GM18502 (cell line): ENCODE measurements around the gene AFAP1L2.
"Not testable (repeated sequence)": the region's sequence is repeated elsewhere in the genome, so short reads cannot be mapped to it uniquely, and the experiment has no call there.

Source experiments
- ATAC-seq: cut with Tn5 transposase; IDR thresholded peaks from one replicate; pipeline ENCODE4 v1.9.1; 2021; ENCODE audit warnings: mild to moderate bottlenecking; ENCODE audit not compliant: unreplicated experiment, poor library complexity

AFAP1L2 gene

DNA sequence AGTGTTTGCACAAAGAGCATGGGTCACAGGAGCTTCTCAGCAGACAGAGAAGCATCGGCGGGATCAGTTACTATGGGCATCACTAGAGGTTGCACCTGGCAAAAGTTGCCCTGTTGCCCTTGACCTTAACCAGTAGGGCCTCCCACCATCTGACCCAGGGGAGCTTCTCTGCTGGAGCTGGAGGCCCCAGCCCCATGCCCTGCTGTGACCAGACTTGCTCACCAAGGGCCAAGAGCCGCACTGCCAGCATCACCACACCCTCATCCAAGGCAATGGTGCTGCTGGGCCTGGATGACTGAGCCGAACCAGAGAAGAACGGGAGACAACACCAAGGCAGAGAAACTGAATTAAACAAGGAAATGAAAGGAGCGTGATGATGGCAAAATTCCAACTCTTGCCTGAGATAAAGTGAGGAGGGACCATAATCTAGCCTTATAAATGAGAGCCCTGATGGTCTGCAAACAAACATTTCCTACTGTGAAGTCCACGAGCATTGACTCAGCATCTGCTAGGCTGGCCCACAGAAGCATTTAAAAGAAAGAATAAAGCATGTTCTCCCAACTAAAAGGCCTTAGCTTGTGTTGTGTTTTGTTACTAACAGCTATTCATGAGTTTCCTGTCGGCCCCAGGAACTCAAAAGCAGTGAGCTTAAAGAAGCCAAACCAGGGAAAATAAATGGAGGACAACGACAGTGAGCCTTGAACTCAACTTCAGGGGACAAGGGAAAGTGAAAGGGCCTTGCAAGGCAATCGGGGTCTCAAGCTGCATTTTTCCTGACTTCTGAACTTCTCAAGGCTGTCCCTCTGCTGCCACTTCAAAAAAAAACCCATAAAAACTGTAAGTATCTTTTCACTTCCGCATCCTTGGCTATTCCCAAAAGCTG lies 60.4 kb downstream of the AFAP1L2 start:
- no peak for ATAC-seq

DNA sequence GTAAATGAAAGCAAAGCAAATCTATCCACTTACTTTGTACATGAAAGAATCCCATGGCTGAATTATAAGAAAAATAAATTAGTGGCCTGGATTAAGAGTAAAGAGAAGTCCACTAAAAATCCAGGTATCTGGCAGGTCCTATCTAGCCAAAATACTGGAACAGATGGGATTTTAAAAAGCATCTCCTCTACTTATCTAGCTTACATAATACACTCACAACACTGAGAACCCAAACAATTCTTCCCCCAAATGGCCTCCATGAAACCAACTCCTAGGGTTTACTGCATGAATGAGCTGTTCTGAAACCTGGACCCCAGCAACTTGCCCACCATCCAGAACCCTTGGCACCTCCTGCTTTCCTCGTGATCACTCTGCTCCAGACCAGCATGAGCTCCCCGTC lies 61.3 kb downstream of the AFAP1L2 start:
- no peak for ATAC-seq

DNA sequence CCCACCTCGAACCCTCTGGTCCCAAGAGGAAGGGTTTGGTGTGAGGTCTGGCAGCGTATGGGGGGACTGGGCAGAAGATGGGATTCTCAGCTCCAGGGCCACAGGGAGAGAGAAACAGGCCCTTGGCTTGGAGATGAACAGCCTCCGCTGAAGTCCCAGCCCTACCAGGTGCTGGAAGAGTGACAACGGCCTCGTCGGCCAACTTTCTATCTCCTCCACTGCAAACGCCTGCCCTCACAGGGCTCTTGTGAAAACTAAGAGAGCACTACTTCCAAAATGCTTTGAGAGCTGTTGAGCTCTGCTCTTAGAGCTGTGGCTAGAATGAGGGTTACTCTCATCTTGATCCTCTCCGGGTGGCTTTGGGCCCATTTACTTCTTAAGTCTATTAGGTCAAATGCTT lies 63.5 kb downstream of the AFAP1L2 start:
- no peak for ATAC-seq

DNA sequence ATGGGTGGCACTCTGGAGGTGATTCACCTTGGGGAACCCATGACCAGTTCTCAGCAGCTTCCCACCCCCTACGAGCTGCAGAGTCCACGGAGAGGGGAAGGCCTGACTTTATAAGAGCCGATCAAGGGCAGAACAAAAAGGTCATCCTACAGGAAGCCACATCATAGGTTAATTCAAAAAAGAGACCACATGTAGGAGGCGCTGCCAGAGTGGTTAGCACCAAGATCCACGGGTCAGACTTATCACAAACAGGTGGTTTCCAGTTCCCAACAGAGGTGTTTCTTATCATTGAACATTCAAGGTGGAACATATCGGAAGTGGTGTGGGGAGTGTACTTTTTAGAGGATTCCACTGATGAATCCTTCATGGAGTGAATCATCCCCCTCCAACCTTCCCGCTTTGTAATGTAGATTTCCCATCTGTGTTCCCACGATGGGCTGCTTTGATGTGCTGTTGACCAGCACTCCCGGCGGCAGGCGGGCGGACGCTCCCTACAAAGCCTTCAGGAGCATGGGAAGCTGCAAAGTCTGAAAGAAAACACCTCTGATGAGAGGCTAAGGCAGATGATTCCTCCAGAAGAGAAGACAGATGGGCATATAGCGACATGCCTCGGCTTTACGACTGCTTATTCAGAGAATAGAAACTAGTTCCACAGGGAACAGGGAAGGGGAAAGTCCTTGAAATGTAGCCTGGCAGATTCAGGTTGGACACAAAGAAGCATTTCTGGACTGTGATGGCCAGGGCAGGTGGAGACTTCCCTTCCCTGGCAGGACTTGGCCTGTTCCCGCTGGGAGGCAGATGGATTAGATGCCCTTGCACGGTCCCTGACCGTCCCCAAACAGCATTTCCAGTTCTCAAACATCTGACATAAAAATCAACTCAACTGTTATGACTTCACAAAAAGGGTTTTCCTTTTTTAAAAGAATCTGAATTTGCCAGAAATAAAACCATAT lies 66.5 kb downstream of the AFAP1L2 start:
- ATAC-seq = no peak

- no peak for ATAC-seq
Measured at GRCh38 chr10:114336823-114337509, 67.3 kb downstream of the AFAP1L2 start.

DNA sequence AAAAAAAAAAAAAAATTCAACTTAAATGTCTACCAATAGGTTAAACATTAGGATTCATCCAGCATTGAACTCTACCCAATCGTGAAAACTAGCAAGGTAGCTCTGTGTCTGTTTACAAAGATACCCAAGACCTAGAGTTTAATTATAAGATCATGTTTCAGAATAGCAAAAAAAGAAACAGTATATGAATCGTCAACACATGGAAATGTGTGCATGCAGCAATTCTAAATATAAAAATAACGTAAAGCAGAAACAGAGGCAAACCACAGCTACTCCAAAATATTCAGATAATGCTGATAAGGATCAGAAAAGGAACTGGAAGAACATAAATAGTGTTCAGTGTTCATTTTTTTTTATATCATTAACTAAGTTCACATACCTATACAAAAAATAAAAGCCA lies 68.7 kb downstream of the AFAP1L2 start:
- no peak for ATAC-seq

DNA sequence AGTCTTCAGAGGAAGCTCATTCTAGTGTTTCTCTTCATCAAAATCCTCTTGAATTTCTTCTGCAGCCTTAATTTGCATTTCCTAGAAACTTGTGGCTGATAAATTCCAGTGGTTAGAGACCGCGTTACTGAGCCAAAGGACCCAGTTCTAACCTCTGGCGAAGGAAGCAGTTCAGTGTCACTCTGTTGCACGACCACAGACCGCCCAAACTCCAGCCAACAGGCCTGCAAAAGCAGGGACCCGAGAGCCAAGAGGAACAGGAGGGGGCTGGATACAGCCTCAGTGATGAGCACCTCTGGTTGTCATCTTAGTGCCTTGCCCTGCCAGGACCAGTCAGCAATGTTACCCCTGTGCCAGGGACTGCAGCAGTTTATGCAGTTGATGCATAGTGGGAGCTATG lies 70.0 kb downstream of the AFAP1L2 start:
- no peak for ATAC-seq

DNA sequence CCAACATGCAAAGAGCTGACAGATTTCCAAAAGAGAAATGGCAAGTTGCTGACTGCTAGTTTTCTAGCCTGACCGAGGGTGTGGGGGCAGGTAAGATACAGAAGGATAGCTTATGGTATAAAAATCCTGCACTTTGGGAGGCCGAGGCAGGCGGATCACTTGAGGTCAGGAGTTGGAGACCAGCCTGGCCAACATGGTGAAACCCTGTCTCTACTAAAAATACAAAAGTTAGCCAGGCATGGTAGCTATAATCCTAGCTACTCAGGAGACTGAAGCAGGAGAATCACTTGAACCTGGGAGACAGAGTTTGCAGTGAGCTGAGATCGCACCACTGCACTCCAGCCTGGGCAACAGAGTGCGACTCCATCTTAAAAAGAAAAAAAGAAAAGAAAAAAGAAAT lies 70.9 kb downstream of the AFAP1L2 start:
- not testable (repeated sequence) for ATAC-seq

GRCh38 chr10:114332301-114333192 lies 71.8 kb downstream of the AFAP1L2 start:
- ATAC-seq = no peak

DNA sequence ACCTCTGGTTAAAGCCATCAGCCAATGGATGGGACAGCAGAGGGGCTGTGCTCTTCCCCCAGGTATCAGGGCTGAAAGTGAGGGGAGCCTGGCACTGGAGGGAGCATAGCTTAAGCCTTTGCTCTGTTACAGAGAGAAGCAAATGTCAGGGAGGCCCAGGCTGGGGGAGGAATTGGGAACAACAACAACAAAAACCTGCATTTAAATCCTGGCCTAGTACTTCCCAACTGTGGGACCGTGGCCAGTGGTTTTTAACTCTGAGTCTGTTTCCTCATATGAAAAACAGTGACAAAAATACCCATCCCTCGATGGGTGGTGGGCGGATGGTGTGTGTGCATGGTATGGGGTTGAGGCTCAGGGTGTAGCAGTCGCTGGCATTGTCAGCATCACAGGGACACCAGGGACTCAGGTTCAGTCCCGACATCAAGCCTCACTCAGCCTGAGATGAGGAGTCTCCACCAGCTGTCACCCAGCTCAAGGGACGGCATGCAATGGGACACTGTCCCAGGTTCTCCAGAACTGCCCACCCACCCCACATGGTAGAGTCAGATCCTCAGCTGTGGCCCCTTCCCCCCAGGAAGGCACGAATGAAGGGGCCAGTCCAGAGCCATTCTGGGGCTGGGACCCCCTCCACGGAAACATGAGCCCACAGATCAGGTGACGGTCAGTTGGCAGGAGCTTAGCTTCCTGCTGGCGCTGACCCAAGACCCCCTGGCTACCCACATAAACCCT lies 74.5 kb downstream of the AFAP1L2 start:
- no peak for ATAC-seq

DNA sequence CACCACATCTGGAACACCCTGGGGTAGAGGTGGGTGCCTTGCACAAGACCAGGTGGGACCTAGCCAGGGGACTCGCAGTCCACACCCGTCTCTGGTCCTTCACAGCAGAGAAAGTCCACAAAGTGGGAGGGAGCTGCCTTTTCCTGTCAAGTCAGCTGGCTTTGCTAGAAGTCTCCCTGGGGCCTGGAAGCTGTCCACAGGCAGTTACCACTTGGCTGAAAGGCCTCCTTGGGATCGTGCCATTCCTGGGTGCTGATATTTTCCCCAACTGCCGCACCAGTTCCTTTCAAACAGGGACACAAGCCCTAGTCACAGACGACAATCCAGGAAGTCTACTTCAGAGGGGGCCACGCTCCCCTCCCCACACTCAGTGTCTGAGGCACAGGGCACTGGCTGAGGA lies 75.4 kb downstream of the AFAP1L2 start:
- no peak for ATAC-seq

DNA sequence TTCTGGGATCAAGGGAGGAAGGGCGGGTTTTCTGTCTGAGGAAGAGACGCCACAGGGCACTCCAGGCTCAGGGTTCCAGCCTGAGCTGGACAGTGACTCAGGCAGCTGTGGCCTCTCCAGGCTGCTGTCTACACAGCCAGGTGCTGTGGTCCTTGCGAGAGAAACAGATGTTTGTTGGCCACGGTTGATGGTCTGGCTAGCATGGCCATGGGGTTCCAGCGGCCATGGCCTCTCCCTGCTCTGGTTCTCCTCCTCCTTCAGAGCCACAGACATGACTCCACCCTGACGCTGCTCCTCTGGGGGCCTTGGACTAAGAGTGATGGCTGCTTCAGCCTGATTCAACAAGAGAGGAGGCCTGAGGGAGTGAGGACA lies 75.9 kb downstream of the AFAP1L2 start:
- no peak for ATAC-seq

- ATAC-seq = no peak
Measured at GRCh38 chr10:114327537-114328440, 76.5 kb downstream of the AFAP1L2 start.

DNA sequence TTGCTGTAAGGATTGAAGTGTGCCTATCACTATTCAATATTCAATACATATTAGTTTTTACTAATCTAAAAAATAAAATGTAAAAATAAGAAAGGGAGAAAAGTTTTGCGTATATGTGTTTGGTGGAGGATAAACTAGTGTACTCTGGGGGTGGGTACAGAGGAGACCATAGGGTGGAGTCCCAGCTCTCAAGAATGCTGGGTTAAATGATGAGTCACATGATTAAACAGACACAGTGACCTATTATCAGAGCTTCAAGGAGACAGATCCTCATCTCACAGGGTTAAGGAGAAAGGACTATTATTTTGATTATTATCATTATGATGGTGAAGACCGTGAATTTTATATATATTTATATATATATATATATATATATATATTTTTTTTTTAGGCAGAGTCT lies 77.5 kb downstream of the AFAP1L2 start:
- no peak for ATAC-seq

DNA sequence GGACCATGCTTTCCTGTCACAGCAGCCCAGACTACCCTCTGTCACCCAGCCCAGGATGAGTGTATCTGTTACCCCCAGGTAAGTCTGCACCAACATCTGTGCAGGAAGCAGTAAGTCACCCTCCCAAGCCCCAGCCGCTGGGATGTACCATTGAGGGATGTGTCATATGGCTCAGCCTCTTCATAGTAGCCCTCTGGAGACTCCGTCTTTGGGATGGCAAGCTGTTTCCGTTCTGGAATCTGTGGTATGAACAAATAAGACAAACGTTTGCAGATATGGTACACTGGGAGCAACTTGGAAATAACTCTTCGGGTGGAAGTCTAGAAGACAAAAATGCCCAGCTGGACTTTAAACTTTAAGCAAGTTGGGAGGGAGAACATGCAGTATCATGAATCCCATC lies 81.3 kb downstream of the AFAP1L2 start:
- ATAC-seq = no peak

DNA sequence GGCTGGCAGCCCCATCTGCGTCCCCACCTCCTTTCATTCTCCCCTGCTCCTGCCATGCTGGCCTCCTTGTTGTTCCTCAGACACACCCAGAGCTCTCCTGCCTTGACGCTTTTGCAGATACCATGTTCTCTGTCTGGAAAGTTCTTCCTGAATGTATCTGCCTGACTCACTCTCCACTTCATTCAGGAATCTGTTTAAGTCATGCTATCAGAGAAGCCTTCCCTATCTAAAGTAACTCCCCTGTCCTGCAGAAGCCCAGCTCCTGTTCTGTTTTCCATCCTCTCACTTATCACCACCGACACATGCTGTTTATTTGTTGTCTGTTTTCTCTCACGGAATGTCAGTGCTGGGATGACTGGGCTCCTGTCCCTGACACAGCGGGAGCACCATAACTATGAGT lies 82.0 kb downstream of the AFAP1L2 start:
- ATAC-seq = no peak

GRCh38 chr10:114320249-114321116 lies 83.8 kb downstream of the AFAP1L2 start:
- no peak for ATAC-seq
